GM18951 (cell line): ENCODE results near the gene MBOAT7.
"Not testable (repeated sequence)": the region's sequence is repeated elsewhere in the genome, so short reads cannot be mapped to it uniquely, and the experiment has no call there.

ENCODE experiments used
- POLR2A ChIP-seq: IDR thresholded peaks from 4 replicates; pipeline ENCODE4 v1.6.1; 2011; ENCODE audit warnings: mild to moderate bottlenecking; ENCODE audit not compliant: insufficient read length, insufficient read depth; ENCODE audit errors: extremely low read depth
- in situ Hi-C: fragments of 300-500 bp; cut with MboI; formaldehyde crosslinking; loops from one replicate; pipeline ENCODE4 v1.12.0; 2022; ENCODE audit warnings: low sequenced_read_pairs, mixed read lengths, inconsistent platforms; ENCODE audit not compliant: unreplicated experiment

Gene MBOAT7

GRCh38 chr19:54218259-54218658 lies 28.9 kb upstream of the MBOAT7 start:
- TF ChIP-seq POLR2A: no peak
- in situ Hi-C loops: no loop called here

GRCh38 chr19:54217517-54218247 lies 28.3 kb upstream of the MBOAT7 start:
- in situ Hi-C loops: not testable (repeated sequence)

- in situ Hi-C loops: no loop called here
- no peak for TF ChIP-seq POLR2A
These were observed 27.5 kb upstream of the MBOAT7 start for GRCh38 chr19:54216869-54217268.

DNA sequence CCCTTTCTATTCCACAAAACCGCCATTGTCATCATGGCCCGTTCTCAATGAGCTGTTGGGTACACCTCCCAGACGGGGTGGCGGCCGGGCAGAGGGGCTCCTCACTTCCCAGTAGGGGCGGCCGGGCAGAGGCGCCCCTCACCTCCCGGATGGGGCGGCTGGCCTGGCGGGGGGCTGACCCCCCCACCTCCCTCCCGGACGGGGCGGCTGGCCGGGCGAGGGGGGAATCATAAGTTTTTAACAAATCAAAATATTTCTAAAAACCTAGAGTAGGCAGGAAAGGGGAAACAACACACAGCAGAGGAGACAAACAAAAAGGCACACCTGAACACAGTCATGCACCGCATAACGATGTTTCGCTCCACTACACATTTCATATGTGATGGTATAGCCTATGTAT lies 25.4 kb upstream of the MBOAT7 start:
- in situ Hi-C loops: not testable (repeated sequence)

- in situ Hi-C loops: not testable (repeated sequence)
These were observed 24.8 kb upstream of the MBOAT7 start for GRCh38 chr19:54214217-54214616.

- in situ Hi-C loops: no loop called here
- TF ChIP-seq POLR2A: no peak
These were observed 21.9 kb upstream of the MBOAT7 start for GRCh38 chr19:54211235-54211634.

GRCh38 chr19:54209811-54210494 lies 20.6 kb upstream of the MBOAT7 start:
- TF ChIP-seq POLR2A: no peak
- in situ Hi-C loops: no loop called here

- in situ Hi-C loops: no loop called here
- peak; percentile 11 for TF ChIP-seq POLR2A
These were observed 19.9 kb upstream of the MBOAT7 start for GRCh38 chr19:54209058-54209810.

DNA sequence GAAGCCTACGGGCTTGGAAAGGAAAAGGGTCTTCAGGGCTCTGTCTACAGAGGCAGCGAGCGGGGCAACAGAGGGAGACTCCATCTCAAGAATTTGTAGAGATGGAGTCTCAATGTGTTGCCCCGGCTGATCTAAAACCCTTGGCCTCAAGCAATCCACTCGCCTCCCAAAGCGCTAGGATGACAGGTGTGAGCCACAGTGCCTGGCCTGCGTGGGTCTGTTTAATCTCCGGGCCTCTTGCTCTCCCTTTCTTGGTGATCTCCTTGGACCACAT lies 19.3 kb upstream of the MBOAT7 start:
- in situ Hi-C loops: no loop called here
- TF ChIP-seq POLR2A: peak; percentile 20

- in situ Hi-C loops: no loop called here
- TF ChIP-seq POLR2A: peak; percentile 35
These were observed 18.8 kb upstream of the MBOAT7 start for GRCh38 chr19:54207983-54208783.

GRCh38 chr19:54207676-54207982 lies 18.2 kb upstream of the MBOAT7 start:
- no peak for TF ChIP-seq POLR2A
- in situ Hi-C loops: no loop called here

DNA sequence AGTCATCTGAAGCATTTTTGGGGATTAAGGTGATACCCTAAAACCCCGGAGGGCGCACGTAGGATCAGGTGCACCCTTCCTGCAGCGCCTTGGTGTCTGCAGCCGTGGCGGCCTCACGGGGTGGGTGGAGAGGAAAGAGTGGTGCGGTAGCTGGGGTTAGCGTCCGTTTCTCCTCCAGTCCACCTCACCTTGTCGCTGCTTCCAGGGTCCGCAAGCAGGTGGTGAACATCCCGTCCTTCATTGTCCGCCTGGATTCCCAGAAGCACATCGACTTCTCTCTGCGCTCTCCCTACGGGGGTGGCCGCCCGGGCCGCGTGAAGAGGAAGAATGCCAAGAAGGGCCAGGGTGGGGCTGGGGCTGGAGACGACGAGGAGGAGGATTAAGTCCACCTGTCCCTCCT lies 17.8 kb upstream of the MBOAT7 start:
- in situ Hi-C loops: not testable (repeated sequence)

DNA sequence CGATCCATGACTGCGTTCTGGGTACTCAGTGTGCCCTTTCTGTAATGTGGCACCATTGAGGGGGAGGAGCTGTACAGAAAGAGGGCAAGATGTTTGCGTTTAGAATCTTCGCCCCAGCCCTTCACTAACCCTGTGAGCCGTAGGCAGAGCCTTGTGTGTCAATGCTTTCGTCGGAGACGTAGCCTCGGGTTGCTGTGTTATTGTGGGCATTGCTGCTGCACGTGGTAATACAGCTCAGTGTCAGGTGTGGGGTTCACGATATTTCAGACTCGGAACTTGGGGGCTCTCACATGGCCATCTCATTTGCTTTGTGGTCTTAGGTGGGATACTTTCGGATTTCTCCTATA lies 17.4 kb upstream of the MBOAT7 start:
- in situ Hi-C loops: no loop called here
- no peak for TF ChIP-seq POLR2A
